OCI-LY7 (cell line): ENCODE measurements around the gene INAVA. TPM values are rescaled to one million over a fixed set of nuclear protein-coding genes. Genes with fewer than 3 reads are reported as not detected.

ENCODE experiments used
- BruUV-seq: library from RNA; stranded (reverse); fragments of 400-500 nt; replicated peaks from 2 replicates; lab custom pipeline; 2021; lab: Mats Ljungman, UMichigan
- CTCF ChIA-PET: fragments of 300-600 bp; sonication (Branson Sonifier 250); formaldehyde crosslinking; loops from one replicate; lab custom pipeline; 2022; ENCODE audit warnings: antibody characterized with exemption; ENCODE audit not compliant: unreplicated experiment; lab: Charles Lee
- POLR2A ChIA-PET: fragments of 300-600 bp; sonication (Branson Sonifier 250); formaldehyde crosslinking; loops from one replicate; lab custom pipeline; 2022; ENCODE audit warnings: antibody characterized with exemption; lab: Charles Lee
- DNase-seq: peaks from one replicate; pipeline ENCODE4 v3.0.0-alpha.2; 2015; ENCODE audit warnings: low spot score
- H2AFZ ChIP-seq: fragments of 200-600 bp; sonication (generic), shearing (Covaris generic); 2 replicates; pipeline ENCODE4 v1.6.1; 2014; ENCODE audit warnings: mild to moderate bottlenecking, antibody characterized with exemption, low read length, moderate library complexity
- H3K27ac ChIP-seq: fragments of 200-600 bp; sonication (generic); 2 replicates; pipeline ENCODE4 v1.5.1; 2014; ENCODE audit warnings: mixed run types, low read depth, mild to moderate bottlenecking, moderate library complexity, low read length, inconsistent platforms; ENCODE audit not compliant: poor library complexity, severe bottlenecking
- H3K36me3 ChIP-seq: fragments of 200-600 bp; sonication (generic); 2 replicates; pipeline ENCODE4 v1.6.1; 2014; ENCODE audit warnings: mild to moderate bottlenecking, antibody characterized with exemption, low read length, moderate library complexity, mixed read lengths; ENCODE audit not compliant: insufficient read depth
- H3K4me1 ChIP-seq: fragments of 200-600 bp; sonication (generic); 2 replicates; pipeline ENCODE4 v1.5.1; 2014; ENCODE audit warnings: mild to moderate bottlenecking, low read length; ENCODE audit not compliant: insufficient read depth, poor library complexity, severe bottlenecking
- H3K4me2 ChIP-seq: fragments of 200-600 bp; sonication (generic); 2 replicates; pipeline ENCODE4 v1.6.1; 2014; ENCODE audit warnings: mild to moderate bottlenecking, low read length
- H3K4me3 ChIP-seq: fragments of 200-600 bp; sonication (generic); 2 replicates; pipeline ENCODE4 v1.5.1; 2014; ENCODE audit warnings: mild to moderate bottlenecking, low read depth, low read length; ENCODE audit not compliant: poor library complexity, severe bottlenecking
- H3K79me2 ChIP-seq: fragments of 200-600 bp; sonication (generic); 2 replicates; pipeline ENCODE4 v1.6.1; 2016; ENCODE audit warnings: low read depth, mild to moderate bottlenecking, low read length, moderate library complexity, mixed read lengths; ENCODE audit not compliant: insufficient read depth
- H3K9me2 ChIP-seq: fragments of 200-600 bp; sonication (generic); 2 replicates; pipeline ENCODE4 v1.6.1; 2016; ENCODE audit warnings: mild to moderate bottlenecking, low read length, mixed read lengths; ENCODE audit not compliant: insufficient read depth
- H3K9me3 ChIP-seq: fragments of 200-600 bp; sonication (generic); 2 replicates; pipeline ENCODE4 v1.6.1; 2014; ENCODE audit warnings: mild to moderate bottlenecking, mixed run types, low read length, mixed read lengths
- H4K20me1 ChIP-seq: fragments of 200-600 bp; sonication (generic); 2 replicates; pipeline ENCODE4 v1.6.1; 2014; ENCODE audit warnings: mild to moderate bottlenecking, antibody characterized with exemption, low read length, moderate library complexity, mixed read lengths; ENCODE audit not compliant: insufficient read depth
- CTCF ChIP-seq: fragments of 200-600 bp; sonication (generic); conservative IDR thresholded peaks from 2 replicates; pipeline ENCODE4 v1.5.1; 2014; ENCODE audit warnings: mild to moderate bottlenecking, antibody characterized with exemption, low read length, moderate library complexity, mixed read lengths
- EZH2phosphoT487 ChIP-seq: fragments of 200-600 bp; sonication (generic); IDR thresholded peaks from 2 replicates; pipeline ENCODE4 v1.6.1; 2018; ENCODE audit warnings: low read depth, borderline replicate concordance, mild to moderate bottlenecking, mixed run types, antibody characterized with exemption, low read length, moderate library complexity, mixed read lengths
- intact Hi-C: fragments of 100-400 bp; cut with micrococcal nuclease; formaldehyde crosslinking; loops from one replicate; pipeline ENCODE4 v1.10.0; 2022; ENCODE audit not compliant: unreplicated experiment
- total RNA-seq, 2 experiments: library from RNA; depleted of rRNA in 1 of 2; stranded (reverse); fragments of >200 nt in 1 of 2; shearing (Covaris generic) in 1 of 2; gene quantifications; 2 replicates each; pipeline ENCODE4 v1.2.3, GENCODE V29; 2014 to 2022

INAVA gene
- total RNA-seq, 2 experiments from 2014 or later = not detected

GRCh38 chr1:200899015-200899386 is 4.3 kb downstream of the INAVA start:
- no peak for DNase-seq
- no peaks in the 10 kb centered on the region for H3K9me3 ChIP-seq
- H3K27ac ChIP-seq = no peak overlapping the region
- no peak overlapping the region for H3K4me2 ChIP-seq
- H3K4me3 ChIP-seq = no peak overlapping the region
- TF ChIP-seq CTCF = no peak
- TF ChIP-seq EZH2phosphoT487 = no peak
- no peaks in the 10 kb centered on the region for H4K20me1 ChIP-seq
- no peaks in the 10 kb centered on the region for H3K79me2 ChIP-seq
- no peak overlapping the region for H2AFZ ChIP-seq
- BruUV-seq = no TSS peak
- POLR2A ChIA-PET = interaction anchor here (0.7 to 1.0 kb wide), 2 partner anchors 53 to 199 kb away, joined by 3 read pairs; no protein-coding TSS in a partner anchor
- intact Hi-C loops = no loop called here
- H3K9me2 ChIP-seq = no peaks in the 10 kb centered on the region
- H3K36me3 ChIP-seq = no peaks in the 10 kb centered on the region
- CTCF ChIA-PET = no interaction called here
- H3K4me1 ChIP-seq = no peaks in the 10 kb centered on the region

- H3K4me2 ChIP-seq = no peak overlapping the region
- no TSS peak for BruUV-seq
- no peaks in the 10 kb centered on the region for H4K20me1 ChIP-seq
- H3K27ac ChIP-seq = no peak overlapping the region
- no peaks in the 10 kb centered on the region for H3K36me3 ChIP-seq
- H3K79me2 ChIP-seq = no peaks in the 10 kb centered on the region
- POLR2A ChIA-PET = interaction anchor here (0.7 to 1.0 kb wide), 2 partner anchors 53 to 198 kb away, joined by 3 read pairs; no protein-coding TSS in a partner anchor
- no peaks in the 10 kb centered on the region for H3K9me3 ChIP-seq
- intact Hi-C loops = no loop called here
- DNase-seq = no peak
- no peaks in the 10 kb centered on the region for H3K4me1 ChIP-seq
- H3K9me2 ChIP-seq = no peaks in the 10 kb centered on the region
- no peak overlapping the region for H3K4me3 ChIP-seq
- CTCF ChIA-PET = interaction anchor here (0.6 kb wide), 1 partner anchor 374 kb away, joined by 3 read pairs; no protein-coding TSS in a partner anchor
- no peak overlapping the region for H2AFZ ChIP-seq
- TF ChIP-seq EZH2phosphoT487 = no peak
- no peak for TF ChIP-seq CTCF
These were observed 4.8 kb downstream of the INAVA start for GRCh38 chr1:200899451-200899915.
